A673 (cell line): ENCODE data around the gene GPC1. TPM values are rescaled to one million over a fixed set of nuclear protein-coding genes. Genes with fewer than 3 reads are reported as not detected.

ENCODE experiments used
- BruUV-seq: library from RNA; stranded (reverse); fragments of 400-500 nt; replicated peaks from 2 replicates; lab custom pipeline; 2021; lab: Mats Ljungman, UMichigan
- CTCF ChIA-PET: fragments of 300-600 bp; sonication (Branson Sonifier 250); formaldehyde crosslinking; loops from one replicate; lab custom pipeline; 2022; ENCODE audit warnings: antibody characterized with exemption; lab: Charles Lee
- POLR2A ChIA-PET: fragments of 300-600 bp; sonication (Branson Sonifier 250); formaldehyde crosslinking; loops from one replicate; lab custom pipeline; 2022; ENCODE audit warnings: antibody characterized with exemption; ENCODE audit not compliant: low non-redundant PET; lab: Charles Lee
- DNase-seq: peaks from one replicate; pipeline ENCODE4 v3.0.0-alpha.2; 2015; ENCODE audit warnings: low spot score
- H3K27ac ChIP-seq: fragments of 200-600 bp; sonication (generic); 2 replicates; pipeline ENCODE4 v1.5.1; 2016; ENCODE audit warnings: mixed run types, low read depth, mild to moderate bottlenecking, mixed read lengths, antibody characterized with exemption, low read length; ENCODE audit not compliant: poor library complexity, severe bottlenecking
- H3K27me3 ChIP-seq: fragments of 200-600 bp; sonication (generic); replicated peaks from 2 replicates; pipeline ENCODE4 v1.6.1; 2017; ENCODE audit warnings: mixed run types, low read depth, mild to moderate bottlenecking, mixed read lengths, antibody characterized with exemption, low read length; ENCODE audit not compliant: insufficient read depth, poor library complexity
- H3K36me3 ChIP-seq: fragments of 200-600 bp; sonication (generic); 2 replicates; pipeline ENCODE4 v1.6.1; 2016; ENCODE audit warnings: mixed run types, mild to moderate bottlenecking, mixed read lengths, antibody characterized with exemption, low read length; ENCODE audit not compliant: insufficient read depth, poor library complexity, severe bottlenecking
- H3K4me1 ChIP-seq: fragments of 200-600 bp; sonication (generic); 2 replicates; pipeline ENCODE4 v1.6.1; 2017; ENCODE audit warnings: mixed run types, mild to moderate bottlenecking, mixed read lengths, antibody characterized with exemption, low read length; ENCODE audit not compliant: insufficient read depth, poor library complexity, severe bottlenecking
- H3K4me3 ChIP-seq: fragments of 200-600 bp; sonication (generic); 2 replicates; pipeline ENCODE4 v1.5.1; 2016; ENCODE audit warnings: low read depth, mixed run types, mild to moderate bottlenecking, mixed read lengths, low read length; ENCODE audit not compliant: poor library complexity, severe bottlenecking
- H3K9me3 ChIP-seq: fragments of 200-600 bp; sonication (generic); 2 replicates; pipeline ENCODE4 v1.6.1; 2016; ENCODE audit warnings: mixed run types, low read depth, mild to moderate bottlenecking, mixed read lengths, antibody characterized with exemption, low read length; ENCODE audit not compliant: poor library complexity, severe bottlenecking
- EZH2 ChIP-seq: fragments of 200-600 bp; sonication (generic); IDR thresholded peaks from 2 replicates; pipeline ENCODE4 v1.6.1; 2017; ENCODE audit warnings: borderline replicate concordance, low read depth, mild to moderate bottlenecking, mixed read lengths, antibody characterized with exemption, low read length; ENCODE audit not compliant: poor library complexity, severe bottlenecking
- intact Hi-C: fragments of 100-400 bp; cut with micrococcal nuclease; formaldehyde crosslinking; loops from one replicate; pipeline ENCODE4 v1.10.0; 2022; ENCODE audit not compliant: unreplicated experiment
- total RNA-seq: library from RNA; stranded (reverse); gene quantifications from 2 replicates; pipeline ENCODE4 v1.2.3, GENCODE V29; 2021
- TF ChIP-seq, protein P1 (sequence below): fragments of 300-800, 200-600 bp; sonication (generic); conservative IDR thresholded peaks from 2 replicates; pipeline ENCODE4 v1.5.1; 2017; ENCODE audit warnings: low read depth, mild to moderate bottlenecking, antibody characterized with exemption, low read length, moderate library complexity, mixed read lengths

Gene GPC1
- total RNA-seq, 1 experiment from 2014 or later, result 21.2 TPM

DNA sequence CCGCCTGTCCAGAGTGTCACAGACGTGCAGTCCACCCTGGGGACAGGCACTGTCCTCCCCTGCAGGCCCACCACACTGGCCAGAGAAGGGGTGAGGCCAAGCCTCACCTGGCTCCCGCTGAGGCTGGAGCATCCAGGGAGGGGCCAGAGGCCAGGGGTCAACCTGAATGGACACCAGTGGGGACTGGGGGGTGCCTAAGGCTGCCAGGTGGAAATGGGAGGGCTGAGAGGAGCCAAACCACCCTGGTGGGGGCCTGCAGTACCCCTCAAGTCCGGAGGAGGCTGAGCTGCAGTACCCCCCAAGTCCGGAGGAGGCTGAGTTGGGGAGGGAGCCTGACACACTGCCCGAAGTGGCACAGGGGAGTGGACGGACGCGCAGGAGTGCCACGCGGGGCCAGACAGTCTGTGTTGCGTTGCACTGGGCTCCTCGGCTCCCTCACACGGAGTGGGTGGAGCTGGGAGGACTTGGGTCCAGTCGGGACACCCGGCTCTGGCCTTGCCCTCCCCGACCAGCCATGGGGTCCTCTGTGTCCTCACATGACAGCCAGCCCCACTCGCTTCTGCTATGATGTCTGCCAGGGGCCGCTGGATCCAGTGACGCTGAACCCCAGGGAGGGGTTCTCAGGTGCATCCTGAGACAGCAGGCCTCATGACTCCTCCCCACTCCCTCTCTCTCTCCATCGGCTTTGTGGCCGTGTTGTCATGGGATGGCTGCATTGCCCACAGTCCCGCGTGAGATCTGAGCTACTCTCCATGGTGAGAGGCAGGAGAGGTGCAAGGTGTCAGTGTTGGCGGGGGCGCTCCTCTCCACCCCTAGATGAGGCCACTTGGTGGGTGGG is 22.3 kb upstream of the GPC1 start:
- no peak for TF ChIP-seq EZH2
- TF ChIP-seq, protein P1, sequence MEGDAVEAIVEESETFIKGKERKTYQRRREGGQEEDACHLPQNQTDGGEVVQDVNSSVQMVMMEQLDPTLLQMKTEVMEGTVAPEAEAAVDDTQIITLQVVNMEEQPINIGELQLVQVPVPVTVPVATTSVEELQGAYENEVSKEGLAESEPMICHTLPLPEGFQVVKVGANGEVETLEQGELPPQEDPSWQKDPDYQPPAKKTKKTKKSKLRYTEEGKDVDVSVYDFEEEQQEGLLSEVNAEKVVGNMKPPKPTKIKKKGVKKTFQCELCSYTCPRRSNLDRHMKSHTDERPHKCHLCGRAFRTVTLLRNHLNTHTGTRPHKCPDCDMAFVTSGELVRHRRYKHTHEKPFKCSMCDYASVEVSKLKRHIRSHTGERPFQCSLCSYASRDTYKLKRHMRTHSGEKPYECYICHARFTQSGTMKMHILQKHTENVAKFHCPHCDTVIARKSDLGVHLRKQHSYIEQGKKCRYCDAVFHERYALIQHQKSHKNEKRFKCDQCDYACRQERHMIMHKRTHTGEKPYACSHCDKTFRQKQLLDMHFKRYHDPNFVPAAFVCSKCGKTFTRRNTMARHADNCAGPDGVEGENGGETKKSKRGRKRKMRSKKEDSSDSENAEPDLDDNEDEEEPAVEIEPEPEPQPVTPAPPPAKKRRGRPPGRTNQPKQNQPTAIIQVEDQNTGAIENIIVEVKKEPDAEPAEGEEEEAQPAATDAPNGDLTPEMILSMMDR, result no peak
- POLR2A ChIA-PET, result no interaction called here

DNA sequence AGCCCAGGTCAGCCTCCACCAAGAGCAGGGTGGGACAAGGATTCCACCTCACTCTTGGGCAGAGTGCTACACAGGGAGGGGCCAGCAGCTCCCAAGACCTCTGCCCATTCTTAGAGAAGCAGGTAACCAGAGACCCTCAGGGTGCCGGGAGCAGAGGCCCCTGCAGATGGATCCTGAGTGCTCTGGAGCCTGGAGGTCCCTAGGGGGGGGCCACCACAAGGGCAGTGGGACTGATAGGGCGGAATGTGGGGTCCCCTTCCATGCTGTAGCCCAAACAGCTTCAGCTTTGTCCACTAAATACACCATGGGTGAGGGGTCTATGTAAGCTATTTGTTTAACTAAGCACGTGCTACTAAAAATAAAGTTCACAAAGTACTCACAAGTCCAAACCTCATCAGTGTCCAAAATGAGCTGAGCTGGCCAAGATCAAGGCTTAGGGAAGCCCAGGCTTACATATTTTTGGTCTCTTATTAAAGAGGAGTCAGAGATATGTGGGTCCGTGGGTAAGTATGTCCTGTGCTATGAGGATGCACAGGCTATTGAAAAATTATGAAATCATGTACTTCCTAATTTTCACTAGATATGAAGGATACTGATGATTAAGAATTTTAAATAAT is 21.5 kb upstream of the GPC1 start:
- no TSS peak for BruUV-seq
- no peak for TF ChIP-seq EZH2
- TF ChIP-seq, protein P1, result no peak
- Histone ChIP-seq H3K27me3 (no peaks in the 10 kb centered on the region), H3K36me3 (no peaks in the 10 kb centered on the region), H3K4me3 (no peak overlapping the region), H3K27ac (no peak overlapping the region), H3K9me3 (peaks cover 3% of the 10 kb centered on the region), H3K4me1 (no peaks in the 10 kb centered on the region)
- ChIA-PET CTCF (no interaction called here), POLR2A (no interaction called here)
- DNase-seq, result no peak
- intact Hi-C loops, result no loop called here

More for the DNA sequence above, 22.3 kb upstream of the GPC1 start:
- no peaks in the 10 kb centered on the region for H3K27me3 ChIP-seq
- intact Hi-C loops, result no loop called here
- H3K9me3 ChIP-seq, result no peaks in the 10 kb centered on the region
- H3K27ac ChIP-seq, result no peak overlapping the region
- H3K4me1 ChIP-seq, result no peaks in the 10 kb centered on the region
- no peaks in the 10 kb centered on the region for H3K36me3 ChIP-seq
- CTCF ChIA-PET, result no interaction called here
- H3K4me3 ChIP-seq, result no peak overlapping the region
- DNase-seq, result no peak
- BruUV-seq, result no TSS peak

DNA sequence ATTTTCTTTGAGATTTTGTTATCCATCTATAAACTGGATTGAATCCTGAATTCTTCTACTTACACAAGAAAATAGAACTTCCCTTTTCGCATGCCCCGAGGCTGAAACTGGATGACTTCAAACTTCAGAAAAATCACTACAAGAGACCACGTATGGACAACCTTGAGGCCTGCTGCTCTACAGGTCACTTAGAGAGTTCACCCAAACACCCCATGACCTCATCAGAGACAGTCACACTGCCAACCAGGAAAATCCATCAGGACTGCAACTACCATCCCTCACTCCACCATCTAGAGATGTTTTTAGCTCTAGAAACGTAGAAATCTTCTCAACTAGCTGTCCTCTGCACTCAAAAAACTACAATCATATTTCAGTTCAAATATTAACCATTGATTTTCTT is 18.6 kb upstream of the GPC1 start:
- Histone ChIP-seq H3K36me3 (no peaks in the 10 kb centered on the region), H3K27me3 (no peaks in the 10 kb centered on the region), H3K27ac (no peak overlapping the region), H3K4me1 (no peaks in the 10 kb centered on the region), H3K9me3 (peaks cover 12% of the 10 kb centered on the region), H3K4me3 (no peak overlapping the region)
- TF ChIP-seq, protein P1, result no peak
- no peak for TF ChIP-seq EZH2
- DNase-seq, result no peak
- POLR2A ChIA-PET, result no interaction called here
- intact Hi-C loops, result no loop called here
- CTCF ChIA-PET, result no interaction called here
- no TSS peak for BruUV-seq
